ENCODE results near the gene HDAC4.
"Not testable (repeated sequence)": the region's sequence is repeated elsewhere in the genome, so short reads cannot be mapped to it uniquely, and the experiment has no call there.

HDAC4 gene

GRCh38 chr2:239285071-239285931 is 115.5 kb downstream of the HDAC4 start:
- DNase-seq (ENCODE audit: low read depth in 1 of 2, low spot score in 1 of 2) = no peak
- in situ Hi-C loops (cut with HindIII; ENCODE audit: low pct_unique_long_range_greater_than_20kb, low sequenced_read_pairs) = no loop called here

GRCh38 chr2:239283961-239284795 is 116.6 kb downstream of the HDAC4 start:
- in situ Hi-C loops (cut with HindIII; ENCODE audit: low pct_unique_long_range_greater_than_20kb, low sequenced_read_pairs) = no loop called here
- TF ChIP-seq JUND (IDR thresholded peaks at IDR 0.05; ENCODE audit: low read depth) = no peak

More at GRCh38 chr2:239285071-239285931, 115.5 kb downstream of the HDAC4 start:
- TF ChIP-seq JUND (IDR thresholded peaks at IDR 0.05; ENCODE audit: low read depth) = no peak

GRCh38 chr2:239283288-239283945 is 117.4 kb downstream of the HDAC4 start:
- no peak for TF ChIP-seq JUND (IDR thresholded peaks at IDR 0.05; ENCODE audit: low read depth)
- DNase-seq (ENCODE audit: low read depth in 1 of 2, low spot score in 1 of 2) = no peak
- in situ Hi-C loops (cut with HindIII; ENCODE audit: low pct_unique_long_range_greater_than_20kb, low sequenced_read_pairs) = no loop called here

More at GRCh38 chr2:239283961-239284795, 116.6 kb downstream of the HDAC4 start:
- DNase-seq (ENCODE audit: low read depth in 1 of 2, low spot score in 1 of 2) = no peak

- no peak for DNase-seq (ENCODE audit: low read depth in 1 of 2, low spot score in 1 of 2)
- in situ Hi-C loops (cut with HindIII; ENCODE audit: low pct_unique_long_range_greater_than_20kb, low sequenced_read_pairs) = no loop called here
- TF ChIP-seq JUND (IDR thresholded peaks at IDR 0.05; ENCODE audit: low read depth) = no peak
These were observed 118.2 kb downstream of the HDAC4 start for GRCh38 chr2:239282448-239283287.

GRCh38 chr2:239280296-239281017 is 120.4 kb downstream of the HDAC4 start:
- in situ Hi-C loops (cut with HindIII; ENCODE audit: low pct_unique_long_range_greater_than_20kb, low sequenced_read_pairs) = not testable (repeated sequence)
- peak in 1 of 2 experiments; percentile 3 for DNase-seq (ENCODE audit: low read depth in 1 of 2, low spot score in 1 of 2)

GRCh38 chr2:239279508-239280295 is 121.1 kb downstream of the HDAC4 start:
- in situ Hi-C loops (cut with HindIII; ENCODE audit: low pct_unique_long_range_greater_than_20kb, low sequenced_read_pairs) = no loop called here
- TF ChIP-seq JUND (IDR thresholded peaks at IDR 0.05; ENCODE audit: low read depth) = no peak
- DNase-seq (ENCODE audit: low read depth in 1 of 2, low spot score in 1 of 2) = no peak

GRCh38 chr2:239278941-239279365 is 121.9 kb downstream of the HDAC4 start:
- no peak for DNase-seq (ENCODE audit: low read depth in 1 of 2, low spot score in 1 of 2)
- in situ Hi-C loops (cut with HindIII; ENCODE audit: low pct_unique_long_range_greater_than_20kb, low sequenced_read_pairs) = no loop called here
- no peak for TF ChIP-seq JUND (IDR thresholded peaks at IDR 0.05; ENCODE audit: low read depth)

GRCh38 chr2:239278361-239278760 is 122.5 kb downstream of the HDAC4 start:
- in situ Hi-C loops (cut with HindIII; ENCODE audit: low pct_unique_long_range_greater_than_20kb, low sequenced_read_pairs) = no loop called here
- TF ChIP-seq JUND (IDR thresholded peaks at IDR 0.05; ENCODE audit: low read depth) = no peak
- DNase-seq (ENCODE audit: low read depth in 1 of 2, low spot score in 1 of 2) = no peak

- TF ChIP-seq JUND (IDR thresholded peaks at IDR 0.05; ENCODE audit: low read depth) = no peak
- DNase-seq (ENCODE audit: low read depth in 1 of 2, low spot score in 1 of 2) = no peak
- in situ Hi-C loops (cut with HindIII; ENCODE audit: low pct_unique_long_range_greater_than_20kb, low sequenced_read_pairs) = no loop called here
These were observed 123.3 kb downstream of the HDAC4 start for GRCh38 chr2:239277401-239278085.

GRCh38 chr2:239276851-239277250 is 124.0 kb downstream of the HDAC4 start:
- DNase-seq (ENCODE audit: low read depth in 1 of 2, low spot score in 1 of 2) = no peak
- in situ Hi-C loops (cut with HindIII; ENCODE audit: low pct_unique_long_range_greater_than_20kb, low sequenced_read_pairs) = no loop called here
- no peak for TF ChIP-seq JUND (IDR thresholded peaks at IDR 0.05; ENCODE audit: low read depth)
